ENCODE results near the gene SKA2. TPM values are rescaled to one million over a fixed set of nuclear protein-coding genes. Genes with fewer than 3 reads are reported as not detected.
"Not testable (repeated sequence)": the region's sequence is repeated elsewhere in the genome, so short reads cannot be mapped to it uniquely, and the experiment has no call there.

The SKA2 gene
- total RNA-seq, 2 donors from 2014 or later, result 5.6 to 10.9 TPM

GRCh38 chr17:59190806-59191205, 35.8 kb upstream of the SKA2 start:
- intact Hi-C loops (cut with DNase I), result no loop called here
- no peak for ATAC-seq
- DNase-seq, result no peak
- H3K27ac ChIP-seq, result no peak overlapping the region
- TF ChIP-seq CTCF (IDR thresholded peaks at IDR 0.05), result no peak
- TF ChIP-seq POLR2A (IDR thresholded peaks at IDR 0.05), result no peak
- WGBS, 2 donors, result 79 to 96% methylated on average over 2 of the region's 2 CpGs
- H3K4me1 ChIP-seq, result no peaks in the 10 kb centered on the region
- no peaks in the 10 kb centered on the region for H3K9me3 ChIP-seq
- H3K36me3 ChIP-seq (replicated peaks in 1 of 2; ENCODE audit: insufficient read depth in 1 of 2, low read depth in 2 of 2), result no peaks in the 10 kb centered on the region
- no peaks in the 10 kb centered on the region for H3K27me3 ChIP-seq
- no peak overlapping the region for H3K4me3 ChIP-seq

GRCh38 chr17:59186850-59187249, 31.9 kb upstream of the SKA2 start:
- Histone ChIP-seq H3K4me1 (no peaks in the 10 kb centered on the region), H3K27me3 (no peaks in the 10 kb centered on the region), H3K27ac (no peak overlapping the region), H3K4me3 (no peak overlapping the region), H3K36me3 (replicated peaks in 1 of 2; ENCODE audit: insufficient read depth in 1 of 2, low read depth in 2 of 2) (no peaks in the 10 kb centered on the region), H3K9me3 (no peaks in the 10 kb centered on the region)
- WGBS, 2 donors, result 98 to 100% methylated on average over 3 of the region's 3 CpGs
- ATAC-seq (no peak), DNase-seq (no peak)
- TF ChIP-seq POLR2A (IDR thresholded peaks at IDR 0.05) (no peak), CTCF (IDR thresholded peaks at IDR 0.05) (no peak)
- intact Hi-C loops (cut with DNase I), result no loop called here

GRCh38 chr17:59185997-59186396, 31.0 kb upstream of the SKA2 start:
- Histone ChIP-seq H3K36me3 (replicated peaks in 1 of 2; ENCODE audit: insufficient read depth in 1 of 2, low read depth in 2 of 2) (no peaks in the 10 kb centered on the region), H3K27ac (no peak overlapping the region), H3K9me3 (no peaks in the 10 kb centered on the region), H3K4me3 (no peak overlapping the region), H3K4me1 (no peaks in the 10 kb centered on the region), H3K27me3 (no peaks in the 10 kb centered on the region)
- no peak for ATAC-seq
- intact Hi-C loops (cut with DNase I), result no loop called here
- no peak for DNase-seq
- TF ChIP-seq POLR2A (IDR thresholded peaks at IDR 0.05) (no peak), CTCF (IDR thresholded peaks at IDR 0.05) (no peak)

GRCh38 chr17:59181481-59181880, 26.5 kb upstream of the SKA2 start:
- Histone ChIP-seq H3K36me3 (replicated peaks in 1 of 2; ENCODE audit: insufficient read depth in 1 of 2, low read depth in 2 of 2) (no peaks in the 10 kb centered on the region), H3K4me3 (no peak overlapping the region), H3K27ac (no peak overlapping the region), H3K27me3 (no peaks in the 10 kb centered on the region), H3K4me1 (no peaks in the 10 kb centered on the region), H3K9me3 (no peaks in the 10 kb centered on the region)
- DNase-seq (no peak), ATAC-seq (no peak)
- WGBS, 2 donors, result 91 to 98% methylated on average over 9 of the region's 9 CpGs
- TF ChIP-seq CTCF (IDR thresholded peaks at IDR 0.05) (no peak), POLR2A (IDR thresholded peaks at IDR 0.05) (no peak)
- intact Hi-C loops (cut with DNase I), result no loop called here

GRCh38 chr17:59180626-59181025, 25.6 kb upstream of the SKA2 start:
- Histone ChIP-seq H3K4me3 (no peak overlapping the region), H3K4me1 (no peaks in the 10 kb centered on the region), H3K27me3 (no peaks in the 10 kb centered on the region), H3K27ac (no peak overlapping the region), H3K36me3 (replicated peaks in 1 of 2; ENCODE audit: insufficient read depth in 1 of 2, low read depth in 2 of 2) (no peaks in the 10 kb centered on the region), H3K9me3 (no peaks in the 10 kb centered on the region)
- intact Hi-C loops (cut with DNase I), result no loop called here
- WGBS, 2 donors, result 95% methylated on average over 8 to 9 of the region's 9 CpGs
- ATAC-seq (no peak), DNase-seq (no peak)
- TF ChIP-seq CTCF (IDR thresholded peaks at IDR 0.05) (no peak), POLR2A (IDR thresholded peaks at IDR 0.05) (no peak)

GRCh38 chr17:59179601-59180000, 24.6 kb upstream of the SKA2 start:
- WGBS, 2 donors, result 83 to 90% methylated on average over 11 of the region's 11 CpGs
- H3K36me3 ChIP-seq (replicated peaks in 1 of 2; ENCODE audit: insufficient read depth in 1 of 2, low read depth in 2 of 2); H3K27ac ChIP-seq; DNase-seq; H3K9me3 ChIP-seq; intact Hi-C loops (cut with DNase I); H3K27me3 ChIP-seq; H3K4me1 ChIP-seq; ATAC-seq; H3K4me3 ChIP-seq: not testable (repeated sequence)
